HG02973 (cell line): ENCODE data around the gene INSYN2A.

Experiments
- ATAC-seq: cut with Tn5 transposase; IDR thresholded peaks from one replicate; pipeline ENCODE4 v1.9.1; 2021; ENCODE audit warnings: moderate library complexity; ENCODE audit not compliant: unreplicated experiment

Gene INSYN2A

DNA sequence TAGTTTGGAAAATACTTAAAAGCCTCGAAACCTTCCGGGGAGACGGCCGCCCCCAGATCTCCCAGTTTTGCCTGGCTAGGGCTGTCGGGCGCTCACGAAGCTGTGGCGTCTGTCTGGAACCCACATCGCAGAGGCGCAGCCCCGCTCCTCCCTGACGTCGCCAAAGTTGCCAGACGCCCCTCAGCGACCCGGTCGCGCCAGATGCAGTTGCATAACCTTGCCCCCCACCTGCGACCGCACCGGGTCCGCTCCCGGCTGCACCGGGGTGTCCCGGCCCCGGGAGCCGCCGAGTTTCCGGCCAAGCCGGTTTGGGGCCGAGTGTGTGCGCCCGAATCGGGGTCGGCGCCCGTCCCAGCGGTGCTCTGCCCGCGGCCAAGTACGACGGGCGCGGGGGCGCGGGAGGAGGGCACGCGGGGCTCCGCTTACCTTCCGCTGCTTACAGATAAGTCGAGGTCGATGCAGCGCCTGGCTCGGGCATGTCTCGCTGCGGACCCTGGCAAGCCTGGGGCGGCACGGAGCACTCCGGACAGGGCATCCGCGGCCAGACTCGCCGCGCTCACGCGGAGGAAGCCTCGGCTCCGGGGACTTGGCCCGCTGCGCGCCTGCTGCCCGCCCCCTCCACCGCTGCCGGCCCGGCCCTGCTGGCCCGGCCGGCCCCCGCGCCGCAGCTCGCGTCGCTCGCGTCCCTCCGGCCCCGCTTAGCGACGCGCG lies 665 bp downstream of the INSYN2A start:
- ATAC-seq = no peak

DNA sequence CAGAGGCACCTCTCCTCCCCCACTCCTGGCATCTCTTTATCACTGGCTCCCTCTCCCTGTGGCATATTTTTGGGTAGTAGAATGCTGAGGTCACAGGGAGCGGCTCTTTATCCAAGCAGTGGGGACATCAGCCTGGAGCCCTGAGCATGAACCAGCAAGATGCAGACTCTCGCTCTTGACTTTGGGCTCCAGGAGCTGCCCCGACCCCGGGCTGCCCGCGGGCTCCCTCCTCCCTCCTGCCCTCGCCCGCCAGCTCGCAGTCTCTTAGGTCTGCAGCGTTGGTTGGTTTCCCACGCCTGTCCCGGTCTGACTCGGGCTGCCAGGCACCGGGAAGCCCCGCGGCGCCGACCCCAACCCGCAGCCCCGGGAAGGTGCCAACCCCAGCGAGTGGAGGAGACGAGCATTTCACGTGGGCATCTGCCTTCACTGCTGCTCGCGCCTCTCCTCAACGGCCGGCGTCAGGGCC lies 1.3 kb downstream of the INSYN2A start:
- no peak for ATAC-seq

DNA sequence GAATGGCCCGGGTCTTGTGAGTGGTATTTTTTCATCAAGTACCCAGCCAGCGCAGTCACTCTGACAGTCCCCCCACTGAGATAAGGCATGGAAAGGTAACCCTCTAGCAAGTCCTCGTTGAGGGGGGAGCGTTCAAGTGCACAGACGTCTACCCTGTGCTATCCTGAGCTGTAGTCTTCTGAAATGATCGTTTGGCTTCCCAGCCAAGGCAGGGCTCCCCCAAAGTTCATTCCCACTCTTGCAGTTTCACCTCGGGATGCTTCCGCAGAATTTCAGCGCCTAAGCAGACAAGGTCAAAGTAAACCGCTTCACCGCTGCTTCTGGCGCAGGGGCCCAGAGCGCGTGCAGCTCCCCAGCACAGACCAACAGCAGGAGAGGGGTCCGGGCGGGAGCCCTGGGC lies 1.8 kb downstream of the INSYN2A start:
- no peak for ATAC-seq

DNA sequence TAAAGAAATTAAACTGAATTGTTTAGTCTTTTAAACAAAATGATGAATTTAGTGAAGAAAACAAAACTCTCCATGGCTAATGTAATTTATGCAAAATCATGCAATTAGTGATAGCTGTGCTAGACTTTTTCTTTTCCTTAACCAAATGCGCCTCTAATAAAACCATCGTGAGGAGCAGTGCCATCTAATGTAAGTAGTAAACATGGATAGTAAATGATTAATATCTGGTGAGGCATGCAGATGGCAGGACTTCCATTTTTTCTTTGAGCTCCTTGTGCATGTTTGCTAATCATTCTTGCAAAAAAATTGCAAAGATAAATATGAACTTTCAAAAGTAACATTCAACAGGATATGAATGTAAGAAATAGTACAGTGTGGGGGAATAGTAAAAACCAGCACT lies 2.3 kb downstream of the INSYN2A start:
- ATAC-seq = no peak

DNA sequence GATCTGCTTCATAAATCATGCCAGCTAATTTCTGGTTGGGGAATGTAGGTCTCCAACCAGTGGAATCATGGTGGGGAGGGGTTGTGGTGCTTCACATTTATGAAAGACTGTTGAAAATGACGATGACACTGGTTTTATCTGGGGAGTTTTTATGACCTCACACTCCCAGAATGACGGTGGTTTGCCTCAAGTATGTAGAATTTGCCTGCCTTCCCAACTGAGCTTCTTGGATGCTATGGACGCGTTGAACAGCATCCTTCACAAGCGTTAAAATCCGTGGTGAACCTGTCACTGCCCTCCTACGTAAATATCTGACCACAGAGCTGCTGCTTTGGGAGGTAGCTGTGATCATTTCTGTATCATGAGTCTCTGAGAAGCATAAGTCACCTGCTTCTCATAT lies 3.3 kb downstream of the INSYN2A start:
- no peak for ATAC-seq

DNA sequence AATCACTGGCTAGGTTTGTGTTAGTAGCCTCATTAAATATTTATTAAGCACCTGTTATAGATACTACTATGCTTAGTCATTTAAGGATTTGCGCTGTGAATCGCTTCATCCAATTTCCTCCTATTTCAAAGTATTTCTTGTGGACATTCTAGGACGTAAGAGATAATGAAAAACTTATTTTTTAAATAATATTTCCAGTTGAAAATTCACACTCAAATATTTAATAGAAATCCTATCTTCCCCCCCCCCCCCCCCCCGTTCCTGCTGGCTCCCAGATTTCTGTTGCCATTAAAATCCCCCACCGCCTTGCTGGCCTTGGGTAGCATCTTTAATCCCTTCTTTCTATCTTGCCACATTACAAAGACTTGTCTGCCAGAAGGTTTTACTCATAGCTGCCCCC lies 6.0 kb downstream of the INSYN2A start:
- ATAC-seq = no peak

DNA sequence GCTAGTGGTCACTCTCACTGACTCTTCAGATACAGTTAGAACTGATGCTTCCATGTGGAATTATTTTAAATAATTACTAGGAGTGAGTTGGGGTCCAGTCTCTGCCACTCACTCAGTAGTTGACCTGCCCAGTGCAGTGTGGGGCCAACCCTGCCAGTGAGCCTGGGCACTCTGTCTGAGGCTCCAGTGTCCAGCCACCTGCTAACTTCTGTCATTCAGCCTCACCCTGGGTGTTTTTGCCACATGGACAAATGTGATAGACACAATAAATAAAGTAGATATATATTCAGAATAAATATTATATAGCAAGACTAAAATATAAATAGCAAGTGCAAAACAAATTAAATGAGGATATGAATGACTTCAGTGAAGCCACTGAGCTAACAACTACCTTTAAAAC lies 7.2 kb downstream of the INSYN2A start:
- no peak for ATAC-seq

DNA sequence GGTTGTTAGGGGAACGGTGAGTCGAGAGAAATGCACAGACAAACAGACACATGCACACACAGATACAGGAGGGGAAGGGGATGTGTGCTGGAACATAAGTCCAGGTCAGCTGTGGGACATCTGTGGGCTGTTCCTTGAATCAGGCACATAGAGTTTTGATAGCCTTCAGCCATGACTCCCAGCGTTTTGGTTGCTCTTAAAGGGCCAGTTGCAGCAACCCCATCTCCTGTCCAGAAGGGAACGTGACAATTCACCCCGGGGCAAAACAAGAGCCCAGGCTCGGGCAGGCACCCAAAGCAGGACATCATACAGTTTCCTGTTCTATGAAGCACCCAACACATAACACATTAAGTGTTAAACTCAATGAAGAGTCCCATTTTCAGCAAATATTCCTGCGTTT lies 9.6 kb downstream of the INSYN2A start:
- no peak for ATAC-seq

DNA sequence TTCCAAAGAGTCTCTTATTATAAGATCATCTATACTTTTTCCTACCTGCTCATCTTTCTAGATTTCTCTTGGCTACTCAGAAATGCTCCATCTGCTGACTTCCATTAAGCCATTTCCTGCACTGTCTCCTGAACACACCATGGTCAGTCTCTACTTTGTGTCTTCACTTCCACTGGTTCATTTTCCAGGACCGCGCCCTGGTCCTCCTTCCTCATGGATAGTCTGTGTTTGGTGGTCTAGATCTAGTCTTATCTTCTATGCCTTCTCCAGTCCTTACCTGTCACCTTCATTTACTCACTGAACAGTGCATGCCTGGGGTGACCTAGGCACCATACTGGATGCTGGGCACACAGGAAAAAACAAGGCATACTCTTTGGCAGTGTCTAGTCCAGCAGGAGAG lies 11.8 kb downstream of the INSYN2A start:
- no peak for ATAC-seq

DNA sequence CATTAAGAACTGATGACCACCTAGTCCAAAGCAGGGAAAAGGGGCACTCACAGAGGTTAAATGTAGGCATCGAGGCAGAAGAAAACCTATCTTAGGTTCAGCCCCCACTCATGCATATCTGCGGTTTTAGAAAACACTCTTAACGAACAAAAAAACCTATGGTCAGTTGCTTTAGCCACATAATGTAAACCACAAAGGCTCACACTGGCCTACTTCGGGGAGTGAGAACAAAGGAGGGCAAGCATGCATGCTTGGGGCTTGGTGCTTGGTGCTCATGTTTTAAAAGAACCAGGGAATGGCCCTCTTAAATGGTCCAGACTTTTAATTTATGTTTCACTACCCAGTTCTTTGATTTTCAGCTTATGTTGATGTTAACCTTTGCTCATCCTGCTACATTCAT lies 14.2 kb downstream of the INSYN2A start:
- no peak for ATAC-seq

DNA sequence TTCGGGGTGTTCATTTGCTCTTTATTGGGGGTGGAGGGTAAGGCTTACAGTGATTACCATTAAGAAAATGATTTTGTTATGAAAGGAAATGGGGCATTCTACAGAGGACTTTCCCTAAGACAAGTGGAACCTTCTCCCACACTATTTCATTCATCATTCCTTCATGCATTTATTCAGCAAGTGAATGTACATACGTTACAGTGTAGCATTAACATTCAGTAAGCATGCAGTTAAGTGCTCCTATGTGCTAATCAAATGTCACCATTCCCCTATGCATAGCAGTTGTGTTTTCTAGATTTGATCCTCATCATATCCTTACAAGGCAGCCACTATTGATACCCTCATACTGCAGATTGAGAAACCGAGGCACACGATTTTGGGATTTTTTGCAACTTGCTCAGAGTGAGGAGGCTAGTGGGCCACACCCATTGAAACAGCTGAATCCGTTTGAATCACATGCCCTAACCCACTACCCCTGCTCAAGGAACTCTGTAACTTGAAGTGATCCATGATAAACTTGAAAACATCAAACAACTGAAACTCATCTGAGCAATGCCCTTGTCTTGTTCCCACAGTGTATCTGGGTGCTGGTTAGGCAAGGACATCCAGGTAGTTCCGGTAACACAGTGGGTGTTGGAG lies 16.7 kb downstream of the INSYN2A start:
- no peak for ATAC-seq

DNA sequence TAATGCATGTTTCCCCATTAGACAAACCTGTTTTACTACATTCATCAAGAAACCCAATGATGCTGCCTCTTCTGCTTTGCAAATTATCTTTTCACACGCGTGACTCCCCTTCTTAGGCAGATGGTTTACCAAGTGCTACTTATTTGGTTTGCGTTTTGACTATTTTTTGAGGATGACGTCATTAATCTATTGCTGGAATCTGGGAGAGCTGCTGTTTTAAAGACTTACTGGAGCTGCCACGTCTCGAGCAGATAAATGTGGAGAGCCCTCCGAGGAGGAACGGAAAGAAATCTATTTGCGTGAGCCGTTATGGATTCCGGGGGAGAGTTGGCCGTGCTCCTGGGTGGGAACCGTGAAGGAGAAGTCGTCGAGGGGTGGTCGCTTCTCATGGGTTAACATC lies 19.7 kb downstream of the INSYN2A start:
- ATAC-seq = no peak

DNA sequence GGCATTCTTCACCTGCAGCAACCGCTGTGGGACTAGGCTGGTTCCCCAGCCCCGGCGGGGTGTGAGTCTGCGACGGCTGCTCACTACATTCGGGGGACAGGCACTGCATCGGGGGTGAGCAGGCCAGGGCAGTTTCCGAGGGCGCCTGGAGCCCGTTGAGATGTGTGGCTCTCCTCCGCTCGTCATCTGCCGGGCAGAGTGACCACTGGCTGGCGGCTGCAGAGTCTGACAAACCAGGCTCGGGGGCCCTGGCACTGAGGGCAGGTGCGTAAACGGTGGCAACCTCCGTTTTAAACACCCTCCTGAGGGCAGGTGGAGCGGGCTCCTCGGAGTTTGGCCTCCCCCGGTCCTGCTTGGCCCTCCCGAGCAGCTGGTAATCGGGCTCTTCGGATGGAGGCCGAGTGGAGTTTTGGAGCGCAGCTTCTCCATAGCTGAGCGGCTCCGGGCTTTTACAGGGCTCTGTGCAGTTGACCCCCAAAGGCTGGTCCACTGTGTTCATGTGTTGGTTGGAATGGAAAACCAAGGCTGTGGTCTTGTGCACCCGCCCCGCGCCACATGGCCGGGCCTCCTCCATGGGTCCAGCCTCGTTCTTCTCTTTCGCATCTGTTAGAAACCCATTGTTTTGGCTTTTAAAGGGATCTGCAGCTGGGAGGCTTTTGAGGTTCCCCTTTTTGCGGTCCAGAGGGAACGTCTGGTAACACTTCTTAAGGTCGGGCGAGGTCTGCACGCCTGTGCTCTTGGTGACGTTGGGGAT lies 20.9 kb downstream of the INSYN2A start:
- ATAC-seq = no peak

DNA sequence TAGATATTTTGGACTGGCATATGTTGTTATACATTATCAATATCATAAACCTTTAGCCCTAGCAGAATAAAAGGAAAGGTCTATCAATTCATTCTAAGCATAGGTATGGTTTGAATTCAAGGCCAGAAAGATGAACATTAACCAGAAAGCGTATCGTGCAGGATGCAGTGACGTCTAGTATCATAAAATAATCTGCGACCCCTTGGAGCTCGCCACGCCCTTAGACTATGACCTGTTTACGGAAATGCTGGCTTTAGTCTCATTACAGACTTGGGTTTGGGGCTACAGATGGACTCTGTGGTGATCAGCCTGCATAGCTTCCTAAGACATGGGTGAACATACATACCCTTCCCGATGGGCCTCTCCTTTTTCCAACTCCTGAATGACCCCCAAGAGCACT lies 21.5 kb downstream of the INSYN2A start:
- no peak for ATAC-seq

DNA sequence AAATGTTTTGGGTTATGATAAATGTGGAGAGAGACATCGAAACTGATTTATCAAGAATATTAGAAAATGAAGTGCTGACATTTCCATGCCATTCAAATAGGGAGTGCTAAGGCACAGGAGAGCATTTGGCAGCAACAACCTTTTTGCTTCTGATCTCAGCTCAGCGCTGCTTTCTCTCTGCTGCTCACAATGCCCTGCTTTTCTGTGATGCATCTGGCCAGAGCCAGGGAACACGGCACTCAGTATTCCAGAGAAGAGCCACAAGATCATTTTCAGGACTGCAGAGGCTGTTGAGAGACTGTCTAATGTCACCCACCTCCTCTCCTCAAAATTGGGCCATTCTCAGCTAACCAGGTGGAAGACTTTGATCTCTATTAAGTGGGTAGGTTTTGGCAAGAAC lies 28.1 kb downstream of the INSYN2A start:
- no peak for ATAC-seq

DNA sequence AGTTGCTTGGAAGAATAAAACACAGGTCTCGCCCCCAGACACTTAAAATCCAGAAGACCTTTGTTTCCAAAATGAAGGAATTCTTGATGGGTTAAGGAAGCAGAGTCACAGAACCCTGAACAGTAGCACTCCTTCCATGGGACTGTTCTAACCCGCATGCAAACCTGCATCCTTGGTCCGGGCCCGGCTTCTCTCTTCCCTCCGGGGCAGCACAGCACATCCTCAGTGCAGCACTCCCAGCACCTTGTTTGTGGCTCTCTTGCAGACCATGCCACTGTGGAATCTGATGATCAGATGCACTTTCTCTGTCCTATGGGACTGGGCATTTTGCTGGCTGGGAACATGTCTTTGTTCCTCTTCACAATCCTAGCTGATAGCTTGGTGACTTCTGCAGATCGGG lies 33.5 kb downstream of the INSYN2A start:
- ATAC-seq = no peak

DNA sequence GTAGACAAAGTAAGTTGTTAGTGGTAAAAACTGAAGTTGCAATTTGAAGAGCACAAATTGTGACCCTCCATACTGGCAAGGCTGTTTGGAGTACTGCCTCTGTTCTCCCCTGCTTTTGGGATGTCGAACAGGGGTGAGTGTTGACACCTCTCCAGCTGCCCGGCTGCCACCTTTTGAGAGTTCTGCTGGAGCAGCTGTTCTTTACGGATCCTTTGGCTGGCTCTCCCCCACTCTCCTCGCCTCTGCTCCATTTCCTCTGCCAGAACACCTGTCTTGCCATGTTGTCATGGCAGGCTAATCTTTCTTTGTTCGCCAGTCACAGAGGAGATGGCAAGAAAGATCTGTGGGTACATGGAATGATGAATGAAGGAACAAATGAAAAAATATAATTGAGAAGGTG lies 34.9 kb downstream of the INSYN2A start:
- ATAC-seq = no peak

DNA sequence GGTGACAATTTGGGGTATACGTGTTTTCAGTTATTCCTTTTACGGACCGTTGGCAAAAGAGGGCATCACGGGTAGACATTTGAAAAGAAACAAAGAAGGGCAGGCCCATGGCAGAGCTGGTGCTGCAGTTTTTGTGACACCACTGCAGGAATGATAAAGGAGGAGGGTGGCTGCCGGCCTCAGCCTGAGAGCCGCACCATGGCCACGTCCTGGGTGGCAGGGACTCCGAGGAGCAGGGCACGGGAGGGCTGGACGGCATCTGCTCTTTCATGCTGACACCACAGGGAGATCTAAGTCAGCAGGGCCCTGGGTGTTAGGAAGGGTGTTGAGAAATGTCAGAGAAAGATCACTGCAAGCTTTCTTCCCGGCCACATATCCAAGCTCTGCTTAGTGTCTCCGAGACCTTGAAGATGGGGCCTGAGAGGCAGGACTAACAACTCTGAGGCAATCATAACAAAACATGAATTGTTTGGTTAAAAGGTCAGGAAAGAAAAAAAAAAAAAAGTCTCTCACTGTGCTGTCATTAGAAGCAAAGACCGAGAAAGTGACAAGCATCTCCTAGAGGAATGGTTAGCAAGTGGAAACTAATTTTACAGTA lies 36.6 kb downstream of the INSYN2A start:
- no peak for ATAC-seq

DNA sequence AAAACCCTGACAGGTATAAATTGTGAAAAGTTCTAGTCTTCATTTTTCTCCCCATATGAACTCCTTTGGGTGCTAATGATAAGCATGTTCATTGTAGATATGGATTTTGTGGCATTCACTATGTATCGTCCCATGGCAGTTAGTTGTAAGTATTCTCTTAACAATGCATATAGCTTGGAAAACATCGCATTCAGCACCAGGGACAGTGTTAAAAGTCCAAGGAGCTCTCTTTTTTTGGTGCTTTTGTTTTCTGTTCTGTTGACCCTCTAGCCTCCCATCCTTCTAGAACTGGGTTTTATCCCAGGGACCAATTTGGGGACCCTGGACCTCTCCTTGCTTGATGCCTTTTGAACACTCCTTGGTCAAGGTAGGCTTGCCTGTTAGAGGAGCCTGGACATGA lies 37.7 kb downstream of the INSYN2A start:
- ATAC-seq = no peak

DNA sequence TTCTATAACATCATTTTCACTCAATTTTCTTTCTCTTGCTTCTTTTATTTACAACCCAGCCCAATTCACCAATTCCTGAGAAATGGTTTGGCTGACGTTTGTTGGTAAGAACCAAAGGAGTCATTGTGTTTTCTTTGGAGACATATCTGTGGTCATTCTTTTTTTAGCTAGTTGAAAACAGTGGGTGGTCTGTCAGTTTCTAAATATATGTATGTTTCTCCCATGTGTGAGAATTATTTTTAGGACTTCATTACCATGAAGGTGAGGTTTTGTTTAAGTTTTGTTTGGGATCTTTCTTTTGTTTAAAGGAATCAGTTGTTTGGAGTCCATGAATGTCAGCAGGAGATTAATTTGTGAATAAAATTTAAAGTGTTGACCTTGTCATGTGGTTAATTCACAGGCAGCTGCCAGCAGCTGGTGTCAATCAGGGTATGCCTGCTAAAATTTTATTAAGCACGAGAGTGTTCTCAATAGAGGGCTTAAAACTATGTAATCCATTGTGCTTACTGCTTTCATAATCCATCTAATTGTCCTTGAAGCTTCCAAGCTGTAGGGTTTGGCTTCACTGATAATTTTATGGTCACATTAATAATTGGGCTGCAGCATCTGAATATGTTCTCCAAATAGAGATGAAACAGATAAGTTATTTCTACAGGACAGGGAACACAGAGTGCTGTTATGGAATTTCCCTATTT lies 38.7 kb downstream of the INSYN2A start:
- no peak for ATAC-seq

DNA sequence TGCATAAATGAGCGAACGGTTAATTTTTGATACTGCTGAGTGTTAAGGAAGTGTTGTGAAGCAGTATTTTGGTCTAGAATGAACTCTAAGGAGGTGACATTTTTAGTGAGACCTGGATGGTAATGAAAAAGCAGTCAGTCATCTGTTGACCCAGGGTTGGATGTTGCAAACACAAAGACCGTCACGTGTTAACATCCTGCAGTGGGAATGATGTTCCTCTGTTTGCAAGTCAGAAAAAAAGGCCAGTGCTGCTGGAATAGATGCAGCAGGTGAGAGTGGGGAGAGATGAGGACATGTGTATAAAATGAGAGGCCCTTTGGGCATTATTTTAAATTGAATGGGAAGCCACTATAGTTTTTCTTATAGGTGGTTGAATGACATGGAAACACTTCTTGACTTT lies 39.3 kb downstream of the INSYN2A start:
- no peak for ATAC-seq
